ENCODE measurements around the gene CDC20.

DNA sequence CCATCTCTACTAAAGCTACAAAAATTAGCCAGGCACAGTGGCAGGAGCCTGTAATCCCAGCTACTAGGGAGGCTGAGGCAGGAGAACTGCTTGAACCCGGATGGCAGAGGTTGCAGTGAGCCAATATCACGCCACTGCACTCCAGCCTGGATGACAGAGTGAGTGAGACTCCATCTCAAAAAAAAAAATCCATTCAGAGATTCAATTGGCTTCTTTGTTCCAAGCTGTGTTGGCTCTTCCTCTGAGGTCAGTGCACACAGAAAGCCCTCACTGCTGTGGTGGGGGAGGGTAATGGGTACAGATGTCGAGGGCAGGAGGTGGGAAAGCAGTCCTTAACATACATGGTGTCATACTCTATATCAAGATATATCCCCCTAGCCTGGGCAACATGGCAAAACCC, 43.3 kb upstream of the CDC20 start:
- TF ChIP-seq, protein P1, sequence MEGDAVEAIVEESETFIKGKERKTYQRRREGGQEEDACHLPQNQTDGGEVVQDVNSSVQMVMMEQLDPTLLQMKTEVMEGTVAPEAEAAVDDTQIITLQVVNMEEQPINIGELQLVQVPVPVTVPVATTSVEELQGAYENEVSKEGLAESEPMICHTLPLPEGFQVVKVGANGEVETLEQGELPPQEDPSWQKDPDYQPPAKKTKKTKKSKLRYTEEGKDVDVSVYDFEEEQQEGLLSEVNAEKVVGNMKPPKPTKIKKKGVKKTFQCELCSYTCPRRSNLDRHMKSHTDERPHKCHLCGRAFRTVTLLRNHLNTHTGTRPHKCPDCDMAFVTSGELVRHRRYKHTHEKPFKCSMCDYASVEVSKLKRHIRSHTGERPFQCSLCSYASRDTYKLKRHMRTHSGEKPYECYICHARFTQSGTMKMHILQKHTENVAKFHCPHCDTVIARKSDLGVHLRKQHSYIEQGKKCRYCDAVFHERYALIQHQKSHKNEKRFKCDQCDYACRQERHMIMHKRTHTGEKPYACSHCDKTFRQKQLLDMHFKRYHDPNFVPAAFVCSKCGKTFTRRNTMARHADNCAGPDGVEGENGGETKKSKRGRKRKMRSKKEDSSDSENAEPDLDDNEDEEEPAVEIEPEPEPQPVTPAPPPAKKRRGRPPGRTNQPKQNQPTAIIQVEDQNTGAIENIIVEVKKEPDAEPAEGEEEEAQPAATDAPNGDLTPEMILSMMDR (IDR thresholded peaks at IDR 0.05): no peak
- TF ChIP-seq SIN3A (IDR thresholded peaks at IDR 0.05; ENCODE audit: borderline replicate concordance, insufficient read depth, low read depth, low read length) (no peak), POLR2AphosphoS5 (IDR thresholded peaks at IDR 0.05; ENCODE audit: low read depth, low read length) (no peak), TCF7L2 (IDR thresholded peaks at IDR 0.05; ENCODE audit: low read depth, low read length) (no peak)
- TF ChIP-seq, protein P2, sequence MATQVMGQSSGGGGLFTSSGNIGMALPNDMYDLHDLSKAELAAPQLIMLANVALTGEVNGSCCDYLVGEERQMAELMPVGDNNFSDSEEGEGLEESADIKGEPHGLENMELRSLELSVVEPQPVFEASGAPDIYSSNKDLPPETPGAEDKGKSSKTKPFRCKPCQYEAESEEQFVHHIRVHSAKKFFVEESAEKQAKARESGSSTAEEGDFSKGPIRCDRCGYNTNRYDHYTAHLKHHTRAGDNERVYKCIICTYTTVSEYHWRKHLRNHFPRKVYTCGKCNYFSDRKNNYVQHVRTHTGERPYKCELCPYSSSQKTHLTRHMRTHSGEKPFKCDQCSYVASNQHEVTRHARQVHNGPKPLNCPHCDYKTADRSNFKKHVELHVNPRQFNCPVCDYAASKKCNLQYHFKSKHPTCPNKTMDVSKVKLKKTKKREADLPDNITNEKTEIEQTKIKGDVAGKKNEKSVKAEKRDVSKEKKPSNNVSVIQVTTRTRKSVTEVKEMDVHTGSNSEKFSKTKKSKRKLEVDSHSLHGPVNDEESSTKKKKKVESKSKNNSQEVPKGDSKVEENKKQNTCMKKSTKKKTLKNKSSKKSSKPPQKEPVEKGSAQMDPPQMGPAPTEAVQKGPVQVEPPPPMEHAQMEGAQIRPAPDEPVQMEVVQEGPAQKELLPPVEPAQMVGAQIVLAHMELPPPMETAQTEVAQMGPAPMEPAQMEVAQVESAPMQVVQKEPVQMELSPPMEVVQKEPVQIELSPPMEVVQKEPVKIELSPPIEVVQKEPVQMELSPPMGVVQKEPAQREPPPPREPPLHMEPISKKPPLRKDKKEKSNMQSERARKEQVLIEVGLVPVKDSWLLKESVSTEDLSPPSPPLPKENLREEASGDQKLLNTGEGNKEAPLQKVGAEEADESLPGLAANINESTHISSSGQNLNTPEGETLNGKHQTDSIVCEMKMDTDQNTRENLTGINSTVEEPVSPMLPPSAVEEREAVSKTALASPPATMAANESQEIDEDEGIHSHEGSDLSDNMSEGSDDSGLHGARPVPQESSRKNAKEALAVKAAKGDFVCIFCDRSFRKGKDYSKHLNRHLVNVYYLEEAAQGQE (IDR thresholded peaks at IDR 0.05; ENCODE audit: insufficient read depth in 1 of 2, low read depth in 2 of 2, low read length in 1 of 2): no peak

All from Panc1 (cell line).